RWPE1 (cell line): Measurements from ENCODE around the gene SEMA6A.

Source experiments
- CTCF ChIA-PET: fragments of 350-600 bp; sonication (Branson Sonifier 250); formaldehyde crosslinking; extraction: SDS; loops from one replicate; lab custom pipeline; 2021; lab: Yijun Ruan, JAX
- POLR2A ChIA-PET: fragments of 400-600 bp; formaldehyde crosslinking; extraction: SDS; loops from one replicate; lab custom pipeline; 2020; ENCODE audit warnings: antibody characterized with exemption; ENCODE audit not compliant: low non-redundant PET; lab: Yijun Ruan, JAX
- DNase-seq: peaks from one replicate; pipeline ENCODE4 v3.0.0; 2012; ENCODE audit warnings: low spot score
- H3K27ac ChIP-seq: fragments of 450-650 bp; 2 replicates; pipeline ENCODE4 v1.5.1; 2017
- CTCF ChIP-seq: fragments of 450-650 bp; conservative IDR thresholded peaks from 2 replicates; pipeline ENCODE4 v1.5.1; 2017; ENCODE audit warnings: low read depth, mild to moderate bottlenecking

The SEMA6A gene

GRCh38 chr5:116613445-116613844 lies 38.8 kb upstream of the SEMA6A start:
- no peak for DNase-seq
- TF ChIP-seq CTCF = no peak
- no peak overlapping the region for H3K27ac ChIP-seq
- POLR2A ChIA-PET = no interaction called here
- CTCF ChIA-PET = no interaction called here

GRCh38 chr5:116612431-116612830 lies 37.8 kb upstream of the SEMA6A start:
- POLR2A ChIA-PET = no interaction called here
- H3K27ac ChIP-seq = no peak overlapping the region
- TF ChIP-seq CTCF = no peak
- DNase-seq = no peak
- CTCF ChIA-PET = interaction anchor here (0.6 kb wide), 1 partner anchor 670 kb away, joined by 3 read pairs; no protein-coding TSS in a partner anchor

- no peak for DNase-seq
- H3K27ac ChIP-seq = no peak overlapping the region
- no peak for TF ChIP-seq CTCF
- ChIA-PET POLR2A (no interaction called here), CTCF (no interaction called here)
These were observed 30.9 kb upstream of the SEMA6A start for GRCh38 chr5:116605310-116606070.

- DNase-seq = no peak
- CTCF ChIA-PET = no interaction called here
- TF ChIP-seq CTCF = no peak
- POLR2A ChIA-PET = no interaction called here
- no peak overlapping the region for H3K27ac ChIP-seq
These were observed 30.2 kb upstream of the SEMA6A start for GRCh38 chr5:116604805-116605204.

- POLR2A ChIA-PET = no interaction called here
- CTCF ChIA-PET = no interaction called here
- H3K27ac ChIP-seq = no peak overlapping the region
- TF ChIP-seq CTCF = no peak
- DNase-seq = no peak
These were observed 26.3 kb upstream of the SEMA6A start for GRCh38 chr5:116600876-116601275.

GRCh38 chr5:116598911-116599310 lies 24.3 kb upstream of the SEMA6A start:
- no peak for TF ChIP-seq CTCF
- POLR2A ChIA-PET = no interaction called here
- no peak for DNase-seq
- no peak overlapping the region for H3K27ac ChIP-seq
- CTCF ChIA-PET = no interaction called here
